SU-DHL-6 (cell line): ENCODE results near the gene BMX.

Experiments
- H2AFZ ChIP-seq: fragments of 200-600 bp; sonication (generic); 2 replicates; pipeline ENCODE4 v1.6.1; 2014; ENCODE audit warnings: low read depth, mild to moderate bottlenecking, moderate library complexity, mixed read lengths, antibody characterized with exemption, low read length; ENCODE audit not compliant: severe bottlenecking
- H3F3A ChIP-seq: fragments of 200-600 bp; shearing (Covaris generic); 2 replicates; pipeline ENCODE4 v1.6.0; 2016; ENCODE audit warnings: antibody characterized with exemption, mild to moderate bottlenecking; ENCODE audit not compliant: insufficient read depth
- H3K27ac ChIP-seq: fragments of 200-600 bp; sonication (generic); 2 replicates; pipeline ENCODE4 v1.5.1; 2016; ENCODE audit warnings: low read depth, mild to moderate bottlenecking, low read length, moderate library complexity, mixed read lengths
- H3K27me3 ChIP-seq: fragments of 200-600 bp; sonication (generic), shearing (Covaris generic); 2 replicates; pipeline ENCODE4 v1.6.0; 2014; ENCODE audit warnings: mild to moderate bottlenecking, low read length
- H3K36me3 ChIP-seq: fragments of 200-600 bp; sonication (generic); 2 replicates; pipeline ENCODE4 v1.6.1; 2014; ENCODE audit warnings: mild to moderate bottlenecking, low read length, mixed read lengths
- H3K4me2 ChIP-seq: fragments of 300-600, 200-600 bp; shearing (Covaris generic), sonication (generic); 2 replicates; pipeline ENCODE4 v1.6.0; 2014; ENCODE audit warnings: low read length, low read depth, mild to moderate bottlenecking; ENCODE audit not compliant: poor library complexity, severe bottlenecking
- H3K4me3 ChIP-seq: fragments of 200-600 bp; sonication (generic); 2 replicates; pipeline ENCODE4 v1.5.1; 2014; ENCODE audit warnings: antibody characterized with exemption, low read length, mild to moderate bottlenecking, mixed read lengths; ENCODE audit not compliant: insufficient read depth, poor library complexity, severe bottlenecking
- H3K79me2 ChIP-seq: fragments of 200-600 bp; sonication (generic); 2 replicates; pipeline ENCODE4 v1.6.1; 2014; ENCODE audit warnings: mild to moderate bottlenecking, low read length, moderate library complexity; ENCODE audit not compliant: insufficient read depth
- H3K9ac ChIP-seq: fragments of 200-600 bp; sonication (generic); 2 replicates; pipeline ENCODE4 v1.7.0; 2014; ENCODE audit warnings: mild to moderate bottlenecking, low read length
- H3K9me2 ChIP-seq: fragments of 200-600 bp; sonication (generic); replicated peaks from 2 replicates; pipeline ENCODE4 v1.6.1; 2014; ENCODE audit warnings: low read length; ENCODE audit not compliant: insufficient read depth
- H3K9me3 ChIP-seq: fragments of 200-600 bp; sonication (generic); 2 replicates; pipeline ENCODE4 v1.6.1; 2014; ENCODE audit warnings: low read length, mixed read lengths; ENCODE audit not compliant: insufficient read depth
- H4K20me1 ChIP-seq: fragments of 200-600 bp; sonication (generic); 2 replicates; pipeline ENCODE4 v1.6.1; 2014; ENCODE audit warnings: low read depth, mild to moderate bottlenecking, antibody characterized with exemption, low read length, moderate library complexity, mixed read lengths
- EZH2phosphoT487 ChIP-seq: fragments of 200-600 bp; sonication (generic), shearing (Covaris generic); conservative IDR thresholded peaks from 2 replicates; pipeline ENCODE4 v1.6.1; 2018; ENCODE audit warnings: mild to moderate bottlenecking, antibody characterized with exemption, low read length, moderate library complexity, mixed read lengths
- TF ChIP-seq, protein P1 (sequence below): fragments of 200-600 bp; sonication (generic); IDR thresholded peaks from one replicate; pipeline ENCODE4 v1.5.1; 2017; ENCODE audit warnings: antibody characterized with exemption, mild to moderate bottlenecking, low read length, moderate library complexity; ENCODE audit not compliant: insufficient read depth, poor library complexity, severe bottlenecking

The BMX gene

DNA sequence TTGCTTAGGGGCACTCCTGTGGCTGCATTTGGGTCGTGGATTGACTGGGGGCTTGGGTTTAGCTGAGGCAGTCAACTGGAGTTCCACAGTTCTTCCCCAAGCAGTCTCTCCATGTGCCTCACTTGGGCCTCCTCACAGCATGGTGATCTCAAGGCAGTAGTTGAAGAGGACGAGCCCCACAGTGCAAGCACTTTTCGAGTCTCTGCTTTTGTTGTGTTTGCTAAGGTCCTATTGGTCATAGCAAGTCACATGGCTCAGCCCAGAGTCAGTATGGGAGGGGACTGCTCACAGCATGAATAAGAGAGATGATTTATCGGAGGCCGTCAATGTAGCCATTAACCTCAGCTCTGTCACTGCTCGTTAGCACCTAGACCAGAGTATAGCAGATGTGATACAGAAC lies 29.7 kb downstream of the BMX start:
- no peak overlapping the region for H3K4me3 ChIP-seq
- H3K36me3 ChIP-seq = no peaks in the 10 kb centered on the region
- no peaks in the 10 kb centered on the region for H3K9me2 ChIP-seq
- no peaks in the 10 kb centered on the region for H3K9me3 ChIP-seq
- no peak overlapping the region for H3K4me2 ChIP-seq
- no peak overlapping the region for H3K27ac ChIP-seq
- no peaks in the 10 kb centered on the region for H3K27me3 ChIP-seq
- no peak overlapping the region for H2AFZ ChIP-seq
- H3K9ac ChIP-seq = no peak overlapping the region
- H3K79me2 ChIP-seq = no peaks in the 10 kb centered on the region
- no peaks in the 10 kb centered on the region for H4K20me1 ChIP-seq
- TF ChIP-seq, protein P1, sequence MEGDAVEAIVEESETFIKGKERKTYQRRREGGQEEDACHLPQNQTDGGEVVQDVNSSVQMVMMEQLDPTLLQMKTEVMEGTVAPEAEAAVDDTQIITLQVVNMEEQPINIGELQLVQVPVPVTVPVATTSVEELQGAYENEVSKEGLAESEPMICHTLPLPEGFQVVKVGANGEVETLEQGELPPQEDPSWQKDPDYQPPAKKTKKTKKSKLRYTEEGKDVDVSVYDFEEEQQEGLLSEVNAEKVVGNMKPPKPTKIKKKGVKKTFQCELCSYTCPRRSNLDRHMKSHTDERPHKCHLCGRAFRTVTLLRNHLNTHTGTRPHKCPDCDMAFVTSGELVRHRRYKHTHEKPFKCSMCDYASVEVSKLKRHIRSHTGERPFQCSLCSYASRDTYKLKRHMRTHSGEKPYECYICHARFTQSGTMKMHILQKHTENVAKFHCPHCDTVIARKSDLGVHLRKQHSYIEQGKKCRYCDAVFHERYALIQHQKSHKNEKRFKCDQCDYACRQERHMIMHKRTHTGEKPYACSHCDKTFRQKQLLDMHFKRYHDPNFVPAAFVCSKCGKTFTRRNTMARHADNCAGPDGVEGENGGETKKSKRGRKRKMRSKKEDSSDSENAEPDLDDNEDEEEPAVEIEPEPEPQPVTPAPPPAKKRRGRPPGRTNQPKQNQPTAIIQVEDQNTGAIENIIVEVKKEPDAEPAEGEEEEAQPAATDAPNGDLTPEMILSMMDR = no peak
- no peak for TF ChIP-seq EZH2phosphoT487
- no peaks in the 10 kb centered on the region for H3F3A ChIP-seq

DNA sequence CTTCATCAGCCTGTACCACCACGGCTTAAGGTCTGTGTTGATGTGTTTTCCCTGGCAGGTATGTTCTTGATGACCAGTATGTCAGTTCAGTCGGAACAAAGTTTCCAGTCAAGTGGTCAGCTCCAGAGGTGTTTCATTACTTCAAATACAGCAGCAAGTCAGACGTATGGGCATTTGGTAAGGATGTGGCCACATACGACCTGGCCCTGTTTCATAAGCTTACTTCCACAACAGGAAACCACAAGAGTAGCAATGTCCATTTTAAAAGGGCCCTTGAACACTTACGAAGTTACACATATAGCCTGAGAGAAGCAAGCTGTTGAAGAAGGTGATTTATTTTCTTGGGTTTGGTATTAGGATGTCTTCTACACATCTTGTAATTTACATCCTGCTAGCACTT lies 46.1 kb downstream of the BMX start:
- no peak for TF ChIP-seq EZH2phosphoT487
- TF ChIP-seq, protein P1 = no peak
- no peaks in the 10 kb centered on the region for H4K20me1 ChIP-seq
- H2AFZ ChIP-seq = no peak overlapping the region
- H3K79me2 ChIP-seq = no peaks in the 10 kb centered on the region
- no peaks in the 10 kb centered on the region for H3K36me3 ChIP-seq
- H3K27ac ChIP-seq = no peak overlapping the region
- no peak overlapping the region for H3K4me2 ChIP-seq
- H3K4me3 ChIP-seq = no peak overlapping the region
- no peaks in the 10 kb centered on the region for H3F3A ChIP-seq
- no peak overlapping the region for H3K9ac ChIP-seq
- H3K27me3 ChIP-seq = no peaks in the 10 kb centered on the region
- H3K9me3 ChIP-seq = no peaks in the 10 kb centered on the region
- H3K9me2 ChIP-seq = no peaks in the 10 kb centered on the region

DNA sequence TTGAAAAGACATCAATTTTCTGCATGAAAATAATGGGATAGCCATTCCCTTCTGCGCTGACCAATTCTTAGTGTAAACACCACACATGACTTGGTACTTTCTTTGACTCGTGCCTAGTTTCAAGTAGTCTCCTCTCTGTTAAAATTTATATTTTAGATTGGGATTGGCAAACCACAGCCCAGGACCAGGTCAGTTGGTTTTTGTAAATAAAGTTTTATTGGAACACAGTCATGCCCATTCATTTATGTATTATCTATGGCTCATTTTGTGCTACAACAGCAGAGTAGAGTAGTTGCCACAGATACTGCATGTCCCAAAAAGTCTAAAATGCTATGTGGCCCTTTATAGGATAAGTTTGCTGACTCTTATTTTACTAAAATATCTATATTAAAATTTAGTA lies 46.7 kb downstream of the BMX start:
- Histone ChIP-seq H3K4me2 (no peak overlapping the region), H3K9me3 (no peaks in the 10 kb centered on the region), H3K9me2 (no peaks in the 10 kb centered on the region), H3K27me3 (no peaks in the 10 kb centered on the region), H2AFZ (no peak overlapping the region), H4K20me1 (no peaks in the 10 kb centered on the region), H3K36me3 (no peaks in the 10 kb centered on the region), H3K27ac (no peak overlapping the region), H3K79me2 (no peaks in the 10 kb centered on the region), H3K4me3 (no peak overlapping the region), H3F3A (no peaks in the 10 kb centered on the region), H3K9ac (no peak overlapping the region)
- TF ChIP-seq EZH2phosphoT487 = no peak
- TF ChIP-seq, protein P1 = no peak
